GM18498 (cell line): ENCODE data around the gene DKKL1.

Experiments
- ATAC-seq: cut with Tn5 transposase; IDR thresholded peaks from one replicate; pipeline ENCODE4 v1.9.1; 2021; ENCODE audit warnings: mild to moderate bottlenecking, moderate library complexity; ENCODE audit not compliant: unreplicated experiment

Gene DKKL1

GRCh38 chr19:49418511-49418910, 54.8 kb downstream of the DKKL1 start:
- ATAC-seq, result no peak

GRCh38 chr19:49419173-49419572, 55.5 kb downstream of the DKKL1 start:
- no peak for ATAC-seq

- no peak for ATAC-seq
Observed at GRCh38 chr19:49420227-49420626, 56.5 kb downstream of the DKKL1 start.

GRCh38 chr19:49421039-49421877, 57.6 kb downstream of the DKKL1 start:
- no peak for ATAC-seq

- ATAC-seq, result no peak
Observed at GRCh38 chr19:49421878-49422202, 58.2 kb downstream of the DKKL1 start.

GRCh38 chr19:49422407-49423070, 58.9 kb downstream of the DKKL1 start:
- ATAC-seq, result no peak

GRCh38 chr19:49423071-49423984, 59.7 kb downstream of the DKKL1 start, which contains the start of gene PTH2:
PTH2 (minus strand) TSS chr19:49423441; CDS start chr19:49423339, 102 bp downstream.
- ATAC-seq, result no peak

GRCh38 chr19:49423985-49424303, 60.3 kb downstream of the DKKL1 start:
- no peak for ATAC-seq
